Dermis lymphatic vessel endothelial cell (primary cell): ENCODE results near the gene SPRR2E. TPM values are rescaled to one million over a fixed set of nuclear protein-coding genes. Genes with fewer than 3 reads are reported as not detected.

ENCODE experiments used
- total RNA-seq: library from RNA; depleted of rRNA; stranded (reverse); fragments of >200 nt; gene quantifications from 2 replicates; pipeline ENCODE4 v1.2.1, GENCODE V29; 2014

The SPRR2E gene
- not detected in 2 replicates for total RNA-seq

GRCh38 chr1:153094426-153094825, at the start of gene SPRR2E:
SPRR2E (minus strand) TSS chr1:153094526; CDS start chr1:153093751, 775 bp downstream.

DNA sequence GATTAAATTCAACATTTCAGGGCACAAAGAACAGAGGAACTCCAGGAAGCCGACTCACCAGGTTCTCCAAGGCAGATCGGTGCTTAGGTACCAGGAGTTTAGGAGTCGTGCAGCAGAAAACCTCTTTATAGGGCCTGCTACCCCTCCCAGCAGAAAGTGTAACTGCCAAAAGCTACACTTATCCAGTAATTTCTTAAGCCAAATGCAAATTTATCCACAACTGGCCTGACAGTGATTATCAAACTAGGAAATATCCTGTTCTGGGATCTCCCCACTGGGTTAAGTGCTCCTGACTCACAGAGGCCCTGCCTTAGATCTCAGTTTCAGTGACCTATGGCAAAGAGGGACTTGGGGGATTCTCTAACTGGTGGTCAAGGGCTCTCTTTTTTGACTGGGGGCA, 19.1 kb upstream of the SPRR2E start, which contains the start of gene SPRR2F:
Gene SPRR2F (minus strand): TSS at position 101 of the 400 bp plus-strand sequence. CDS start 783 bp downstream, outside the sequence.

DNA sequence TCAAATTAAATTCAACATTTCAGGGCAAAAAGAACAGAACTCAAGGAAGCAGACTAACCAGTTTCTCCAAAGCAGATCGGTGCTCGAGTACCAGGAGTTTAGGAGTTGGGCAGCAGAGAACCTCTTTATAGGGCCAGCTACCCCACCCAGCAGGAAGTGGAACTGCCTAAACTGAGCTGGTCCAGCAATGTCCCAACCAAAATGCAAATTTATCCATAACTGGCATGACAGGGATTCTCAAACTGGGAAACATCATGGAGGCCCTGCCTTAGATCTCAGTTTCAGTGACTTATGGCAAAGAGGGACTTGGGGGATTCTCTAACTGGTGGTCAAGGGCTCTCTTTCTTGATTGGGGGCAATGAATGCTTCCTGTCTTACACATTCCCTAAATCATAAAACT, 22.8 kb downstream of the SPRR2E start, which contains the start of gene SPRR2B:
Gene SPRR2B (minus strand): TSS at position 101 of the 400 bp plus-strand sequence. CDS start 772 bp downstream, outside the sequence.

GRCh38 chr1:153057375-153057774, 37.0 kb downstream of the SPRR2E start, which contains the start of gene SPRR2A:
SPRR2A (minus strand) TSS chr1:153057512; CDS start chr1:153056735, 777 bp downstream.

Other genes starting within 250 kb of the SPRR2E start
- not detected in 2 replicates for gene LCE7A, start 234.5 kb downstream of the SPRR2E start, total RNA-seq
- gene SMCP, start 216.2 kb downstream of the SPRR2E start, total RNA-seq = not detected in 2 replicates
- not detected in 2 replicates for gene IVL, start 186.0 kb downstream of the SPRR2E start, total RNA-seq
- not detected in 2 replicates for gene SPRR5, start 147.3 kb downstream of the SPRR2E start, total RNA-seq
- not detected in 2 replicates for gene SPRR4, start 123.9 kb downstream of the SPRR2E start, total RNA-seq
- gene SPRR1A, start 110.4 kb downstream of the SPRR2E start, total RNA-seq = not detected in 2 replicates
- gene SPRR3, start 92.8 kb downstream of the SPRR2E start, total RNA-seq = not detected in 2 replicates
- gene SPRR1B, start 63.3 kb downstream of the SPRR2E start, total RNA-seq = not detected in 2 replicates
- gene SPRR2D, start 53.4 kb downstream of the SPRR2E start, total RNA-seq = not detected in 2 replicates
- not detected in 2 replicates for gene SPRR2A, start 37.0 kb downstream of the SPRR2E start, total RNA-seq
- gene SPRR2B, start 22.9 kb downstream of the SPRR2E start, total RNA-seq = not detected in 2 replicates
- gene SPRR2F, start 19.0 kb upstream of the SPRR2E start, total RNA-seq = not detected in 2 replicates
- gene SPRR2G, start 56.4 kb upstream of the SPRR2E start, total RNA-seq = not detected in 2 replicates
- not detected in 2 replicates for gene LELP1, start 108.9 kb upstream of the SPRR2E start, total RNA-seq
- gene PRR9, start 123.1 kb upstream of the SPRR2E start, total RNA-seq = not detected in 2 replicates
- not detected in 2 replicates for gene LORICRIN, start 165.2 kb upstream of the SPRR2E start, total RNA-seq
- not detected in 2 replicates for gene PGLYRP3, start 218.4 kb upstream of the SPRR2E start, total RNA-seq